Astrocyte (in vitro differentiated cells and primary cell): ENCODE data around the gene RPS6KB1.
"Not testable (repeated sequence)": the region's sequence is repeated elsewhere in the genome, so short reads cannot be mapped to it uniquely, and the experiment has no call there.

ENCODE experiments used
- EZH2 ChIP-seq: IDR thresholded peaks from 2 replicates; pipeline ENCODE4 v1.6.1; 2012; ENCODE audit warnings: mild to moderate bottlenecking, low read length, inconsistent platforms; ENCODE audit not compliant: insufficient read depth
- TF ChIP-seq, protein P1 (sequence below): IDR thresholded peaks from 2 replicates; pipeline ENCODE4 v1.5.1; 2011; ENCODE audit warnings: low read depth, mild to moderate bottlenecking, inconsistent platforms, low read length, moderate library complexity; ENCODE audit not compliant: insufficient read depth

- TF ChIP-seq, protein P1, sequence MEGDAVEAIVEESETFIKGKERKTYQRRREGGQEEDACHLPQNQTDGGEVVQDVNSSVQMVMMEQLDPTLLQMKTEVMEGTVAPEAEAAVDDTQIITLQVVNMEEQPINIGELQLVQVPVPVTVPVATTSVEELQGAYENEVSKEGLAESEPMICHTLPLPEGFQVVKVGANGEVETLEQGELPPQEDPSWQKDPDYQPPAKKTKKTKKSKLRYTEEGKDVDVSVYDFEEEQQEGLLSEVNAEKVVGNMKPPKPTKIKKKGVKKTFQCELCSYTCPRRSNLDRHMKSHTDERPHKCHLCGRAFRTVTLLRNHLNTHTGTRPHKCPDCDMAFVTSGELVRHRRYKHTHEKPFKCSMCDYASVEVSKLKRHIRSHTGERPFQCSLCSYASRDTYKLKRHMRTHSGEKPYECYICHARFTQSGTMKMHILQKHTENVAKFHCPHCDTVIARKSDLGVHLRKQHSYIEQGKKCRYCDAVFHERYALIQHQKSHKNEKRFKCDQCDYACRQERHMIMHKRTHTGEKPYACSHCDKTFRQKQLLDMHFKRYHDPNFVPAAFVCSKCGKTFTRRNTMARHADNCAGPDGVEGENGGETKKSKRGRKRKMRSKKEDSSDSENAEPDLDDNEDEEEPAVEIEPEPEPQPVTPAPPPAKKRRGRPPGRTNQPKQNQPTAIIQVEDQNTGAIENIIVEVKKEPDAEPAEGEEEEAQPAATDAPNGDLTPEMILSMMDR, result not testable (repeated sequence)
- TF ChIP-seq EZH2, result not testable (repeated sequence)
These were observed 37.2 kb downstream of the RPS6KB1 start for GRCh38 chr17:59930121-59930520.
